A549 treated with DMSO at 1 μM for 4 hours (cell line): ENCODE results near the gene TRMU. TPM values are rescaled to one million over a fixed set of nuclear protein-coding genes. Genes with fewer than 3 reads are reported as not detected.

Experiments used
- total RNA-seq: library from RNA; stranded (reverse); fragments of 200-300 nt; extraction: Qiagen RNA extraction; gene quantifications from 5 replicates; pipeline ENCODE4 v1.2.3, GENCODE V29; 2022; ENCODE audit warnings: low read depth

The TRMU gene
- total RNA-seq: 33.5 to 45.0 TPM (median 42.0 TPM) in 5 replicates

GRCh38 chr22:46335201-46336118 lies at the start of gene TRMU:
TRMU (plus strand) TSS chr22:46335714; CDS start chr22:46335765, 51 bp downstream.

GRCh38 chr22:46296257-46297150 lies 39.0 kb upstream of the TRMU start, which contains the start of gene GTSE1:
GTSE1 (plus strand) TSS chr22:46296870; CDS start chr22:46297401, 531 bp downstream.

Other genes starting within 250 kb of the TRMU start
- gene PPARA, start 185.2 kb upstream of the TRMU start, total RNA-seq: 1.2 to 2.3 TPM (median 1.7 TPM) in 5 replicates
- gene CDPF1, start 85.4 kb upstream of the TRMU start, total RNA-seq: 8.5 to 11.0 TPM (median 9.6 TPM) in 5 replicates
- not detected in 5 replicates for gene PKDREJ, start 72.4 kb upstream of the TRMU start, total RNA-seq
- 11.6 to 15.8 TPM (median 14.7 TPM) in 5 replicates for gene TTC38, start 67.7 kb upstream of the TRMU start, total RNA-seq
- gene GTSE1, start 38.8 kb upstream of the TRMU start, total RNA-seq: 23.7 to 36.6 TPM (median 35.3 TPM) in 5 replicates
- 26.2 to 29.4 TPM (median 26.5 TPM) in 5 replicates for gene CELSR1, start 201.9 kb downstream of the TRMU start, total RNA-seq